ENCODE data around the gene HMGCS2.

The HMGCS2 gene

DNA sequence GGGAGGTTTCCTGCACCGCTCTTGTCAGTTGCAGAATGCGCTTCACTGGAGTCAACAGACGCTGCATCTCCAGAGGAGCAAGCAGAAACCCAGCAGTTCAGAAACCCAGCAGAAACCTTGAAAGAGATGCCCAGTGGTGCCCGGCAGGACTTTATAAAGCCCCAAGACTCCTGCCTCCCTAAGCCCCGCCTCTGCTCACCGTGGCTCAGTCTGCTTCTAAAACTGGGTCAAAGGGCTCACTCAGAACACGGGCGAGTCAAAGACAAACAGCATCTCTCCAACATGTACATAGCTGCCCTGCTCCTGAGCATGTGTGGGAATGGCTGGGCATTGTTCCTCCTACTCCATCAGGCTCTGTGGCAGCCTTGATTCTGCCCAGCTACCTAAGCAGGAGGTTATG, at the start of gene HMGCS2:
Gene HMGCS2, minus strand, starts transcription at position 128 of the 400 bp plus-strand sequence. Its CDS starts 61 bp downstream, at position 67.
- Histone ChIP-seq H3K27ac (no peak within 1 kb of the TSS), H3K4me3 (no peak within 1 kb of the TSS), H3K9ac (ENCODE audit: insufficient read length) (no peak within 1 kb of the TSS), H3K36me3 (ENCODE audit: insufficient read depth, low read length) (no peaks in the 10 kb centered on the region), H3K9me3 (ENCODE audit: low read depth, low read length) (no peaks in the 10 kb centered on the region)
- DNase-seq (ENCODE audit: low read depth, low spot score): no peak
- TF ChIP-seq EZH2 (IDR thresholded peaks at IDR 0.05) (no peak), FOXP2 (optimal IDR thresholded peaks at IDR 0.05; ENCODE audit: control extremely low read depth, extremely low read length, insufficient read depth) (no peak), POLR2AphosphoS5 (IDR thresholded peaks at IDR 0.05; ENCODE audit: borderline replicate concordance, low read depth, low read length) (no peak)

GRCh38 chr1:119818181-119818580, 49.5 kb upstream of the HMGCS2 start:
- no peak for DNase-seq (ENCODE audit: low read depth, low spot score)
- Histone ChIP-seq H3K9ac (ENCODE audit: insufficient read length) (no peak overlapping the region), H3K36me3 (ENCODE audit: insufficient read depth, low read length) (no peaks in the 10 kb centered on the region), H3K9me3 (ENCODE audit: low read depth, low read length) (no peaks in the 10 kb centered on the region), H3K27ac (no peak overlapping the region), H3K4me3 (no peak overlapping the region)
- TF ChIP-seq FOXP2 (optimal IDR thresholded peaks at IDR 0.05; ENCODE audit: control extremely low read depth, extremely low read length, insufficient read depth) (no peak), POLR2AphosphoS5 (IDR thresholded peaks at IDR 0.05; ENCODE audit: borderline replicate concordance, low read depth, low read length) (no peak), EZH2 (IDR thresholded peaks at IDR 0.05) (no peak)

DNA sequence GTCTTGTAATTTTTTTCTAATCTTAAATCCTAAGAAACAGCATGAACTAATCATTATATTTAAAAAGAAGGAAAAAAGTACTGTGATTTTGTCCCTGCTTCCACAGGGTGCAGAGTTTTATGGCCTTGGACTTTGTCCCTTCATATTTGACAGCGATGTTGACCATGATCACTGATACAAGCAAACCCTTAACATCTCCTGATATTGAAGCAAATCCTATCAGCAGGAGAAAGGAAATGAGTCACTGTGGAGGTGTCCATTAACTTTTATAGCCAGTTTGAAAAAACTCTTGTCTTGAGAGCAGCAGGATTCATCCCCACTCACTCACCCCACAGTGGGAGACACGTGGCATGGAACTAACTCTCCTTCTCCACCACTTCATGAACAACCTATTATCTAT, 47.7 kb upstream of the HMGCS2 start:
- DNase-seq (ENCODE audit: low read depth, low spot score): no peak
- Histone ChIP-seq H3K9me3 (ENCODE audit: low read depth, low read length) (no peaks in the 10 kb centered on the region), H3K9ac (ENCODE audit: insufficient read length) (no peak overlapping the region), H3K27ac (no peak overlapping the region), H3K36me3 (ENCODE audit: insufficient read depth, low read length) (no peaks in the 10 kb centered on the region), H3K4me3 (no peak overlapping the region)
- no peak for TF ChIP-seq EZH2 (IDR thresholded peaks at IDR 0.05)
- TF ChIP-seq FOXP2 (optimal IDR thresholded peaks at IDR 0.05; ENCODE audit: control extremely low read depth, extremely low read length, insufficient read depth): no peak
- no peak for TF ChIP-seq POLR2AphosphoS5 (IDR thresholded peaks at IDR 0.05; ENCODE audit: borderline replicate concordance, low read depth, low read length)

- Histone ChIP-seq H3K4me3 (no peak overlapping the region), H3K27ac (no peak overlapping the region)
- no peak for DNase-seq (ENCODE audit: low read depth, low spot score)
These were observed 47.2 kb upstream of the HMGCS2 start for GRCh38 chr1:119815928-119816327.

GRCh38 chr1:119815361-119815760, 46.7 kb upstream of the HMGCS2 start:
- Histone ChIP-seq H3K9me3 (ENCODE audit: low read depth, low read length) (no peaks in the 10 kb centered on the region), H3K36me3 (ENCODE audit: insufficient read depth, low read length) (no peaks in the 10 kb centered on the region), H3K9ac (ENCODE audit: insufficient read length) (no peak overlapping the region), H3K4me3 (no peak overlapping the region), H3K27ac (no peak overlapping the region)
- TF ChIP-seq POLR2AphosphoS5 (IDR thresholded peaks at IDR 0.05; ENCODE audit: borderline replicate concordance, low read depth, low read length) (no peak), EZH2 (IDR thresholded peaks at IDR 0.05) (no peak), FOXP2 (optimal IDR thresholded peaks at IDR 0.05; ENCODE audit: control extremely low read depth, extremely low read length, insufficient read depth) (no peak)
- DNase-seq (ENCODE audit: low read depth, low spot score): no peak

More at GRCh38 chr1:119815928-119816327, 47.2 kb upstream of the HMGCS2 start:
- TF ChIP-seq POLR2AphosphoS5 (IDR thresholded peaks at IDR 0.05; ENCODE audit: borderline replicate concordance, low read depth, low read length) (no peak), FOXP2 (optimal IDR thresholded peaks at IDR 0.05; ENCODE audit: control extremely low read depth, extremely low read length, insufficient read depth) (no peak)
- Histone ChIP-seq H3K9me3 (ENCODE audit: low read depth, low read length) (no peaks in the 10 kb centered on the region), H3K9ac (ENCODE audit: insufficient read length) (no peak overlapping the region), H3K36me3 (ENCODE audit: insufficient read depth, low read length) (no peaks in the 10 kb centered on the region)

GRCh38 chr1:119814288-119814687, 45.6 kb upstream of the HMGCS2 start:
- no peak for TF ChIP-seq FOXP2 (optimal IDR thresholded peaks at IDR 0.05; ENCODE audit: control extremely low read depth, extremely low read length, insufficient read depth)
- TF ChIP-seq POLR2AphosphoS5 (IDR thresholded peaks at IDR 0.05; ENCODE audit: borderline replicate concordance, low read depth, low read length): no peak
- no peak for TF ChIP-seq EZH2 (IDR thresholded peaks at IDR 0.05)
- Histone ChIP-seq H3K9ac (ENCODE audit: insufficient read length) (no peak overlapping the region), H3K9me3 (ENCODE audit: low read depth, low read length) (no peaks in the 10 kb centered on the region), H3K4me3 (no peak overlapping the region), H3K36me3 (ENCODE audit: insufficient read depth, low read length) (no peaks in the 10 kb centered on the region), H3K27ac (no peak overlapping the region)
- DNase-seq (ENCODE audit: low read depth, low spot score): no peak

- Histone ChIP-seq H3K36me3 (ENCODE audit: insufficient read depth, low read length) (no peaks in the 10 kb centered on the region), H3K9me3 (ENCODE audit: low read depth, low read length) (no peaks in the 10 kb centered on the region), H3K27ac (no peak overlapping the region), H3K9ac (ENCODE audit: insufficient read length) (no peak overlapping the region), H3K4me3 (no peak overlapping the region)
- DNase-seq (ENCODE audit: low read depth, low spot score): no peak
- no peak for TF ChIP-seq FOXP2 (optimal IDR thresholded peaks at IDR 0.05; ENCODE audit: control extremely low read depth, extremely low read length, insufficient read depth)
- TF ChIP-seq POLR2AphosphoS5 (IDR thresholded peaks at IDR 0.05; ENCODE audit: borderline replicate concordance, low read depth, low read length): no peak
- TF ChIP-seq EZH2 (IDR thresholded peaks at IDR 0.05): no peak
These were observed 43.4 kb upstream of the HMGCS2 start for GRCh38 chr1:119811985-119812557.

DNA sequence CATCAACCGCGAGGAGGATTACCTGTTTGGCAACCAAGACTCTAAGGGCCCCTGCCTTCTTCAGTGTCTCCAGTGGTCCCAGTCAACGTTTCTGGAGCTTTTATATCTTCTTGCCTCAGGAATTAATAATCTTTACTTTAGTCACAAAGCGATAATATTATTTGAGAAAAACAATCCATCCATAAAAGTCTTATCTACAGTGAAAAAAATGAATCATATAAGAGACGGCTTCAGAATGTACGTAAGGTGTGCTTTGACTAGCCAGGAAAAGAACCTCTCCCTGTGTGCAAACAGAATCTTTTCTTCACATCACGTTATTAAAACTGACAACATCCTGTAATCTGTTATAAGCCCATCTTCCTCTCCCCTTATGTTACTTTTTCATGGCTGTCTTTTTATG, 42.7 kb upstream of the HMGCS2 start, which contains the start of gene REG4:
Gene REG4, minus strand, starts transcription at position 74 of the 400 bp plus-strand sequence. CDS start 2,691 bp downstream, outside the sequence.
- no peaks in the 10 kb centered on the region for H3K9me3 ChIP-seq (ENCODE audit: low read depth, low read length)
- DNase-seq (ENCODE audit: low read depth, low spot score): no peak
- no peak within 1 kb of the TSS for H3K9ac ChIP-seq (ENCODE audit: insufficient read length)
- H3K27ac ChIP-seq: no peak within 1 kb of the TSS
- no peak within 1 kb of the TSS for H3K4me3 ChIP-seq
- TF ChIP-seq POLR2AphosphoS5 (IDR thresholded peaks at IDR 0.05; ENCODE audit: borderline replicate concordance, low read depth, low read length) (no peak), FOXP2 (optimal IDR thresholded peaks at IDR 0.05; ENCODE audit: control extremely low read depth, extremely low read length, insufficient read depth) (no peak), EZH2 (IDR thresholded peaks at IDR 0.05) (no peak)
- H3K36me3 ChIP-seq (ENCODE audit: insufficient read depth, low read length): no peaks in the 10 kb centered on the region

All from SK-N-MC (cell line).